DND-41 (cell line): Measurements from ENCODE around the gene POLR2E.

Experiments used
- EZH2 ChIP-seq: IDR thresholded peaks from 3 replicates; pipeline ENCODE4 v1.6.1; 2012; ENCODE audit warnings: borderline replicate concordance, low read depth, mild to moderate bottlenecking, moderate library complexity, low read length, inconsistent platforms; ENCODE audit not compliant: severe bottlenecking
- TF ChIP-seq, protein P1 (sequence below): IDR thresholded peaks from 2 replicates; pipeline ENCODE4 v1.5.1; 2012; ENCODE audit warnings: borderline replicate concordance, low read length, moderate library complexity, mild to moderate bottlenecking; ENCODE audit not compliant: poor library complexity, severe bottlenecking; ENCODE audit errors: extremely low read depth

DNA sequence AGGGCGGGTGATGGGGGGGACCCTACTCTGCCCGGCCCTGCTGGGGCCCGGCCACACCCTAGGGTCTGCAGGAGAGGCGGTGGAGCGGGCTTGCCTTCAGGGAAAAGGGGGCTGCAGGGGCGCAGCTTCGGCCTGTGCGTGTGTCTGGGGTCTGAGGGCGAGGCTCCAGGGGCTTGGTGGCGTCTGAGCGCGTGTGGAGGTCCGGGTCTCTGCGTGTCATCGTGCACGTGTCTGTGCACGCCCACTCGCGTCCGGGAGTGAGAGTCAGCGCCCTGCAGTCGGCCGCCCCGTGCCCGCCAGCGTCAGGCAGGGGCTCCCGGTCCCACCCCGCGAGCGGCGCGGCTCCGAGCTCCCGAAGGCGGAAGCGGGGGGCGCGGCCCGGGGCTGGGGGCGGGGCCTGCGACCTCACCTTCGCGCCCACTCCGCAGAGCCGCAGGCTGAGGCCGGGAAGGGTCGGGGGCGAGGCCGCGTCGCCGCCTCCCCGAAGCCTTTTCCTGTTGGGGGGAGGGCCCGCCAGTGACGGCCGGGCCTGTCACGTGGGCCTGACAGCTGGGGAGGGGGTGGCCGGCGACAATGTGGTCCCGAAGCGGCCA, 28.3 kb downstream of the POLR2E start, which contains the start of gene ARHGAP45:
- TF ChIP-seq, protein P1, sequence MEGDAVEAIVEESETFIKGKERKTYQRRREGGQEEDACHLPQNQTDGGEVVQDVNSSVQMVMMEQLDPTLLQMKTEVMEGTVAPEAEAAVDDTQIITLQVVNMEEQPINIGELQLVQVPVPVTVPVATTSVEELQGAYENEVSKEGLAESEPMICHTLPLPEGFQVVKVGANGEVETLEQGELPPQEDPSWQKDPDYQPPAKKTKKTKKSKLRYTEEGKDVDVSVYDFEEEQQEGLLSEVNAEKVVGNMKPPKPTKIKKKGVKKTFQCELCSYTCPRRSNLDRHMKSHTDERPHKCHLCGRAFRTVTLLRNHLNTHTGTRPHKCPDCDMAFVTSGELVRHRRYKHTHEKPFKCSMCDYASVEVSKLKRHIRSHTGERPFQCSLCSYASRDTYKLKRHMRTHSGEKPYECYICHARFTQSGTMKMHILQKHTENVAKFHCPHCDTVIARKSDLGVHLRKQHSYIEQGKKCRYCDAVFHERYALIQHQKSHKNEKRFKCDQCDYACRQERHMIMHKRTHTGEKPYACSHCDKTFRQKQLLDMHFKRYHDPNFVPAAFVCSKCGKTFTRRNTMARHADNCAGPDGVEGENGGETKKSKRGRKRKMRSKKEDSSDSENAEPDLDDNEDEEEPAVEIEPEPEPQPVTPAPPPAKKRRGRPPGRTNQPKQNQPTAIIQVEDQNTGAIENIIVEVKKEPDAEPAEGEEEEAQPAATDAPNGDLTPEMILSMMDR = no peak
- no peak for TF ChIP-seq EZH2
